ENCODE data around the gene FSD1.

Gene FSD1

GRCh38 chr19:4319067-4319718 lies 14.8 kb downstream of the FSD1 start:
- DNase-seq (ENCODE audit: low read depth in 2 of 2) = no peak

- DNase-seq (ENCODE audit: low read depth in 2 of 2) = no peak
These were observed 16.0 kb downstream of the FSD1 start for GRCh38 chr19:4320419-4320818.

DNA sequence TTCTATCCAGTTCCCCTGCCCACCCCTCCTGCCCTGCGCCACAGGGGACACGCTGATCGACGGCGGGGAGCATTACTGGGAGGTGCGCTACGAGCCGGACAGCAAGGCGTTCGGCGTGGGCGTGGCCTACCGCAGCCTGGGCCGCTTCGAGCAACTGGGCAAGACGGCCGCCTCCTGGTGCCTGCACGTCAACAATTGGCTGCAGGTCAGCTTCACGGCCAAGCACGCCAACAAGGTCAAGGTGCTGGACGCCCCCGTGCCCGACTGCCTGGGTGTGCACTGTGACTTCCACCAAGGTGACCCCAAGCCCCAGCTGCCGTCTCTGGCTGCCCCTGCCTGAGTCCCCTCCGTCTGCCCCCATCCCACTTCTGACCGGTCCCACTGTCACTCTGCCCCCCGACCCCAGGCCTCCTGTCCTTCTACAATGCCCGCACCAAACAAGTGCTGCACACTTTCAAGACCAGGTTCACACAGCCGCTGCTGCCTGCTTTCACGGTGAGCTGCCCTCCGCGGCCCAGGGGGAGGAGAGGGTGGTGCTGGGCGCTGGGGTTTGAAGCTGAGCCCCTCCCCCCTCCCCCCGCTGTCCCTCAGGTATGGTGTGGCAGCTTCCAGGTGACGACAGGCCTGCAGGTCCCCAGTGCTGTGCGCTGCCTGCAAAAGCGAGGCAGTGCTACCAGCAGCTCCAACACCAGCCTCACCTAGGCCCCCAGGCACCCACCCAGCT lies 18.7 kb downstream of the FSD1 start:
- no peak for DNase-seq (ENCODE audit: low read depth in 2 of 2)

- DNase-seq (ENCODE audit: low read depth in 2 of 2) = no peak
These were observed 19.3 kb downstream of the FSD1 start for GRCh38 chr19:4323692-4324091.

DNA sequence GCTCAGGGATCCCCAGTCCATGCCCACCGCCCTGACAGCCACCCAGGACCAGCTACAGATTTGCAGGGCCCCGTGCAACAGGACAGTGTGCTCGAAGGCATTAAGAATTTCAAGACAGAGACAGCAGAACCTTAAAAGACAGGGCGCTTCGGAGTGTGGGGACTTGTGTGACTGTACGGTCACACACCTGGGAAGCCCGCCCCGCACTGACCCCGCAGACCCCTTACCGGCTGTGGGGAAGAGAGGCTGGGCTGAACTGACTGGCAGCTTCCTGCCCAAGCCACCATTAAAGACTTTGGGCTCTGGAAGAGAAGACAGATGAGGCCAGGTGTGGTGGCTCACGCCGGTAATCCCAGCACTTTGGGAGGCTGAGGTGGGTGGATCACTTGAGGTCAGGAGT lies 19.8 kb downstream of the FSD1 start:
- no peak for DNase-seq (ENCODE audit: low read depth in 2 of 2)

DNA sequence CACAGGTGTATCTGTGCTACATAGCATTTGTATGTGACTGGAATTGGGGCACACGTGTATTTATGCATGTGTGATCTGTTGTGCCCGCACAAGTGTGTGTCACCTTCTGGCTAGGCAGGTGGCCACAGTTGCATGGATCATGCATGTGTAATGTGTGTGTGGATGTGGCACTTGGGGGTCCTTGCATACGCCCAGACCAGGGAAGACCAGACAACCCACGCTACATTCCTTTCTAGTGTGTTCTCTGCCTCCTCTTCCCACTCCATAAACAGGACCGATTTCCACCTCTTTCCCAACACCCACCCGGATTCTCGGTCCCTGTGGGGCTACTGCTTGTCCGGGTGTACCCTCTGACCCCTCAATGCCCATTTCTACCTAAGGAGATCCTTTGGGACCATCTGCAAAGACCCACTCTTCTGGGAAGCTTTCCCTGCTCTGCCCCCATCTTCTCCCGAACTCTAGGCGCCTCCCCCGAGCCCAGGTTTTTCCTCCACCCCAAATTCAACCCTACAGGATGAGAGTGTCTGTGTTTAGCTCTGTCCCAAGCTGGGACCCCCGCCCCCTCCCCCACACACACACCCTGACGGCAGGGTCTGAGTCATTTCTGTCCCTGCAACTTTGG lies 21.9 kb downstream of the FSD1 start:
- DNase-seq (ENCODE audit: low read depth in 2 of 2) = no peak

DNA sequence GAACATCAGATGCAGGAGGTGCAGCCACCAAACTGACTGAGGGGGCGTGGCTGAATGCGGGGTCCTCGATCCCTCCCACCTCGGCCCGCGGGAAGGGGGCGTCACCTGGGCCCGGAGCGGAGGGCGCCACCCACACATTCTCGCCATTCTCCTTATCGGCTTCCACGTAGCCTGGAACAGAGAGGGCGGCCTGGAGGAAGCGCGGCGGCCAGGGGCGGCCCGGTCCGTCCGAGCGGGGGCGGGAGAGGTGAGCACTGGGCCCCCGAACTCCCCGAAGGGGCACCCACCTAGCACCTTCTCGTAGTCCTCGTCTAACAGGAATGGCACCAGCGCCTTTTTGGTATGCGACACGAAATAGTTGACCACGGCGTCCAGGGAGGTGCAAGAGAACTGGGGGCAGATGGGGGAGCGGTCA lies 22.4 kb downstream of the FSD1 start:
- no peak for DNase-seq (ENCODE audit: low read depth in 2 of 2)

DNA sequence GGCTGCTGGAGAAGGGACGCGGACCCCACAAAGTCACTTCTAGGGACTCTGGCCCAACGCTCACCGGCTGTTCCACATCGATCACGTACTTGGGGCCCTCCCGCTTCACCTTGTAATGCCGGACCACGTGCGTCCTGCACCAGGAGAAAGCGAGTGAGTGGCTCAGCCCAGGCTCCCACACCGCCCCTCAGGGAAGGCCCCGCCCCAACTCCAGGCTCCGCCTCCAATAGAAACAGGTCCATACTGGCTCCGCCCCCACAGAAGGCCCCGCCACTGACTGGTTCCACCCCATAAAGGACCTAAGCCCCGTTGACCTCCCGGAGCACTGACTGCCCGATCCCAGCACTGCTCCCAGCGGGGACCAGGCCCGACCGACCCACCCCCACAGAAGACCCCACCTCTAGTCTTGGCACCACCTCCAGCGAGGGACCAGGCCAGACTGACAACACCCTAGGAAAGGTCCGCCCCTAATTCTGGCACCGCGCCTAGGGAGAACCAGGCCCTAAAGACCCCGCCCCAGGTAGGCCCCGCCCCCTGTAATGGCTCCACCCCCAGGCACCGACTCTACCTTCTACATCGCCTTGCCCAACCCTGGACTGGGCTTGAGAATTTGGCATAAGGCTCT lies 23.0 kb downstream of the FSD1 start:
- peak in 1 of 2 donors; percentile 53 for DNase-seq (ENCODE audit: low read depth in 2 of 2)

GRCh38 chr19:4327877-4328242 lies 23.5 kb downstream of the FSD1 start:
- no peak for DNase-seq (ENCODE audit: low read depth in 2 of 2)

DNA sequence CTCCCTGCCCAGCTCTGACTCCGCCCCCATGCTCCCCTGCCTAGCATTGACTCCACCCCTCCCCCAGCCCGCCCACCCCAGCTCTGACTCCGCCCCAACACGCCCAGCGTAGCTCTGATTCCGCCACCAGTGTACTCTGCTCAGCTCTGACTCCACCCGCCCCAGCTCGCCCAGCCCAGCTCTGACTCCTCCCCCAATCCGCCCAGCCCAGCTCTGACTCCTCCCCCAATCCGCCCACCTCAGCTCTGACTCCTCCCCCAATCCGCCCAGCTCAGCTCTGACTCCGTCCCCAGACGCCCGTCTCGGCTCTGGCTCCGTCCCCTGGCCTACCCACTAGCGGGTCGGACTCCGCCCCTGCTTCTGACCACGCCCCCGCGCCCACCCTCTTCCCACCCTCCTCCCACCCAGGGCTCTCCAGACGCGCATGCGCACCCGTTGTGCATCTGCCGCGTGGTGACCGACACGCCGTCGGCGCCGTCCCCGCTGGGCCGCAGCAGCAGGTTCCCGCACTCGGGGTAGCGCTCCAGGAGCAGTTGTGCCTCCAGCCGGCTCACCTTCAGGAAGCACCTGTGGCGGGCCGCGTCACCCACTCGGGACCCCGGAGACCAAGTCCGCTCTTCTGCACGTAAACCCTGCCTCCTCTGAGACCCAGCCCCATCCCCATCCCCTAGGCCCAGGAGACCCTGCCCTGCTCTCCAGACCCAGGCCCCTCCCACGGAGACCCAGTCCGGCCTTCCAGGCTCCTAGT lies 24.0 kb downstream of the FSD1 start:
- peak; percentile 90 to 99 for DNase-seq (ENCODE audit: low read depth in 2 of 2)

- DNase-seq (ENCODE audit: low read depth in 2 of 2) = peak in 1 of 2 donors; percentile 35
These were observed 24.7 kb downstream of the FSD1 start for GRCh38 chr19:4328991-4329681.

DNA sequence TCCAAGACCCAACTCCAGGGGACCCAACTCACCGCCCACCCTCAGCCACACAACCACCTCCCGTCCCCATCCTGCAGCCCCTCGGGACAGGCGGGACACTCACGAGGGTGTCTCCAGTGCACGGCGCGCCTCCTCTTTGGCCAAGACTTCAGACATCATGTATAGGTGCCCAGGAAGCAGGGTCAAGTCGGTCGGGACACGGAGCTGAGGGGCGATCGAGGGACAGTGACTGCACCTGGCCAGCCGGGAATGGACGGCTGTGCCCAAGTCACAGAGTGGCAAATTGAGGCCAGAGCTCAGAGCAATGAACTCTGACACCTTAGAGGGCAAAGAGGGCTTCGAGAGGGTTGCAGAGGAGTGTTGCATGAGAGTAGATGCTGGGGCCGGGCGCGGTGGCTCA lies 25.5 kb downstream of the FSD1 start:
- no peak for DNase-seq (ENCODE audit: low read depth in 2 of 2)

- DNase-seq (ENCODE audit: low read depth in 2 of 2) = no peak
These were observed 30.7 kb downstream of the FSD1 start for GRCh38 chr19:4334929-4335570.

DNA sequence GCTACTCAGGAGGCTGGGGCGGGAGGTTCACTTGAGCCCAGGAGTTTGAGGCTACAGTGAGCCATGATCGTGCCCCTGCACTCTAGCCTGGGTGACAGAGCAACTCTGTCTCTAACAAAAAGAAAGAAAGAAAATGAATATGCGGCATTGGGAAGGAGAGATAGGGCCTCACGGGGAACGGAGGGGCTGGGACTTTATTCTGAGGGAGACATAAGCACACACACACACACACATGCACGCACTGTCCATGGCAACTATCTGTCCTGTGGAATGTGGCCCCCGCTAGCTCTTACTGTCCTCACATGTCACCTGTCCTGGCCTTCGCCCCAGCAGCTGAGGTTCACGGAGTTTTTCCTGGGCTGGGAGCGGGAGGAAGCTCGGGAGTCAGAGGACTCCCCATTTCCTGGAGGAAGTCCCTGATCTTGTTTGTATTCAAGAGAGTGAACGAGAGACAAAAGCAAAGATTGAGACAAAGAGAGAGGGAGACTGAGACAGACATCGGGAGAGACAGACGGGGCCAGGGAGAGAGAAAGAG lies 33.6 kb downstream of the FSD1 start:
- no peak for DNase-seq (ENCODE audit: low read depth in 2 of 2)

DNA sequence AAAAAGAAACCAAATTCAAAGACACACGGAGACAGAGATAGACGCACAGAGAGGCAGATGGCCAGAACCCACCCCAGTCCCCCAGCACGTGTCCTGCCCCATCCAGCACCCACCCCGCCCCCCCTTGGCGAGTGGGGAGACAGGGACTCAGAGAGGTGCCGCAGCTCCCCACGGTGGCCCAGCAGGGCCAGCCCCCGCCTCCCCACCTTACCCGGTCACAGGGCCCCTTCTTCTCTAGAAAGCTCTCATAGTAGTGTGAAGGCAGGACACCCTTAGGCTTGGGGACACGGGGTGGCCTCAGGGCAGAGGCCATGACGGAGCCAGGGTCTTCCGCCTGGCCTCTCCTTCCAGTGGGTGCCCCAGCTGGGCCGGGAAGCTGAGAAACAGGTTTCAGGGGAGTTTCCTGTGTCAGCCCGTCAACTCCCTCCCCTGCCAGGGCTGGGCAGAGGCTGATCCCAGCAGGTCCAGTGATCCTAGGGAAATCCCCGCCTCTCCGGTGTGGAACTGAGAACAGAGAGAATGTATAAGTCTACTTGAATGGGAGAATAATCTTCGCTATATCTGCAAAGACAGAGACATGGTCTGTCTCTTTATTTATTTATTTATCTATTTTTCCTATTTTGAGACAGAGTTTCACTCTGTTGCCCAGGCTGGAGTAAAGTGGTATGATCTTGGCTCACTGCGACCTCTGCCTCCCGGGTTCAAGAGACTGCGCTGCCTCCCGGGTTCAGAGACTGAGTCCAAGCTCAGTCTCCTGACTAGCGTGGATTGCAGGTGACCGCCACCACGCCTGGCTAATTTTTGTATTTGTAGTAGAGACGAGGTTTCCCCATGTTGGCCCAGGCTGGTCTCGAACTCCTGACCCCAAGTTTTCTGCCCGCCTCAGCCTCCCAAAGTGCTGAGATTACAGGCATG lies 34.3 kb downstream of the FSD1 start, which contains the start of gene STAP2:
TSS of gene STAP2 (minus strand) at position 387 of the 915 bp plus-strand sequence. CDS start at position 313, 74 bp downstream.
- no peak for DNase-seq (ENCODE audit: low read depth in 2 of 2)

DNA sequence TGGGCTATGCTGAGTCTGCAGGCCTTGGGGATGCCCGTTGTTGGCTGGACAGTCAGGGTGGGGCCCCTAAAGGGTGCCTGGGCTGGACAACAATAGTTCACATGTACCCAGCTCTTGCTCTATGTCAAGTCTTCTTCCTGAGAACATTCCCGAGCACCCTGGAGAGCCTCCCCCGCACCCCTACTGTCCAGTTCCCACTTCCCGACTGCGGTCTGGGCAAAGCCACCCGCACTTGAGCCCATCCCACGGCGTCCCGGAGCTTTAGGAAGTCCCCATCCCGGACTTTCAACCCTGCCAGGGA lies 37.9 kb downstream of the FSD1 start:
- DNase-seq (ENCODE audit: low read depth in 2 of 2) = no peak

GRCh38 chr19:4342615-4343369 lies 38.4 kb downstream of the FSD1 start:
- DNase-seq (ENCODE audit: low read depth in 2 of 2) = peak; percentile 74 to 85

GRCh38 chr19:4343370-4344307 lies 39.2 kb downstream of the FSD1 start, which contains the start of gene MPND:
Gene MPND, plus strand, starts transcription at chr19:4343562. Its CDS starts 32 bp downstream, at chr19:4343594.
- DNase-seq (ENCODE audit: low read depth in 2 of 2) = peak; percentile 82 to 83
